Measurements from ENCODE around the gene OTOS.

Gene OTOS

DNA sequence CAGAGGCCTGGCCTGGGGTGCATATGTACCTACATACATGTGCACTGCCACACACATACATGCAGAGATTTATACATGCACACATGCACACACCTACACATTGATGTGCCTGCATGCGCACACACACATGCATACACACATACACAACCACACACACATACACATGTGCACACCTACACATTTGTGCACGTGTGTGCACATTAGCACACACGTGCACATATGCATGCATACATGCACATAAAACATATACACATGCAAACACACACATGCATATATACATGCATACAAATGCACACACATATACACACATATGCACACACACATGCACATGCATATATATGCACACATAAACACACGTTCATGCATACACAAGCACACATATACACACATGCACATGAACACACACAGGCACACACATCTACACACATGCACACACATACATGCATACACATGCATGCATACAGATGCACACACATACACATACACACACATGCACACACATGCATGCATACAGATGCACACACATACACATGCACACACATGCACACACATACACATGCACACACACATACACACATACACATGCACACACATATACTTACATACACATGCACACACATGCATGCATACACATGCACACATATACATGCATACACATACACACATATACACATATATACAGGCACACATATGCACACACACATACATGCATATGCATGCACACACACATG lies 23.6 kb upstream of the OTOS start:
- no peak overlapping the region for H3K4me3 ChIP-seq
- no peak for DNase-seq (ENCODE audit: low spot score)
- H3K27ac ChIP-seq: no peak overlapping the region
- TF ChIP-seq, protein P1, sequence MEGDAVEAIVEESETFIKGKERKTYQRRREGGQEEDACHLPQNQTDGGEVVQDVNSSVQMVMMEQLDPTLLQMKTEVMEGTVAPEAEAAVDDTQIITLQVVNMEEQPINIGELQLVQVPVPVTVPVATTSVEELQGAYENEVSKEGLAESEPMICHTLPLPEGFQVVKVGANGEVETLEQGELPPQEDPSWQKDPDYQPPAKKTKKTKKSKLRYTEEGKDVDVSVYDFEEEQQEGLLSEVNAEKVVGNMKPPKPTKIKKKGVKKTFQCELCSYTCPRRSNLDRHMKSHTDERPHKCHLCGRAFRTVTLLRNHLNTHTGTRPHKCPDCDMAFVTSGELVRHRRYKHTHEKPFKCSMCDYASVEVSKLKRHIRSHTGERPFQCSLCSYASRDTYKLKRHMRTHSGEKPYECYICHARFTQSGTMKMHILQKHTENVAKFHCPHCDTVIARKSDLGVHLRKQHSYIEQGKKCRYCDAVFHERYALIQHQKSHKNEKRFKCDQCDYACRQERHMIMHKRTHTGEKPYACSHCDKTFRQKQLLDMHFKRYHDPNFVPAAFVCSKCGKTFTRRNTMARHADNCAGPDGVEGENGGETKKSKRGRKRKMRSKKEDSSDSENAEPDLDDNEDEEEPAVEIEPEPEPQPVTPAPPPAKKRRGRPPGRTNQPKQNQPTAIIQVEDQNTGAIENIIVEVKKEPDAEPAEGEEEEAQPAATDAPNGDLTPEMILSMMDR (IDR thresholded peaks at IDR 0.05): no peak

DNA sequence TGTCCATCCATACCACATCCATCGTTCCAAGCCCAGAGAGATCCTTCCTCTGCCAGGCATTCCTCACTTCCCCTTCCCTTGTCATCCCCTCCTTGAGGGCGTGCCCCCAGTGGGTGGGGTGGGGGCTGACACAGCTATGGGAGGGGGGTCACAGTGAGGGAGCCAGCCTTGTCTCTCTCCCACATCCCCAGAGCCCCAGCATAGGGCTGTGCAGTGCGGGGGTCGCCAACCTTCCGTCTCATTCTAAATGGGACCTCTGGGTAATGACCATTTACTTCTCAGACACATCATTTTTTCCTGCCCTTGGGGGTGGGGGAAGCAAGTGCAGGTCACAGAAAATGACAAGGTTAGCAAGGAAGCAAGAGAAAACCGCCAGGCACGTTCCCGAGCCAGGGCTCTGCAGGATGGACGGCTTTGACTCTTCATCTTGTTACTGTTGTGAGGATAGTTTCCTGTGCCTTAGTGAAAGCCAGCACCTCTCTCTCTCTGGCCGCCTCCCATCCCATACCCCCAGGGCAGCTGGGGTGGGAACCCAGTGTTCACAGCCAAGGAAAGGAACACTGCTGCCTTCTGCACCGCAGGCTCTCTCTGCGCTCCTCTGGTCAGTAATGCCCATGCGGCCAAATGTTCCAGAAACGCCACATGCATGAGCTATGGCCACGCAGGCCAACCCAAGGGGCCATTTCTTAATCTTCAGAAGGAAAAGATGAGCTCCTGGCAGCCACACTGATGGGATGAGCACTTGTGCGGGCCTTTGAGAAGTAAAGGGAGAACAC lies 22.7 kb upstream of the OTOS start:
- Histone ChIP-seq H3K27ac (no peak overlapping the region), H3K4me3 (no peak overlapping the region)
- TF ChIP-seq, protein P1 (IDR thresholded peaks at IDR 0.05): no peak
- DNase-seq (ENCODE audit: low spot score): no peak

DNA sequence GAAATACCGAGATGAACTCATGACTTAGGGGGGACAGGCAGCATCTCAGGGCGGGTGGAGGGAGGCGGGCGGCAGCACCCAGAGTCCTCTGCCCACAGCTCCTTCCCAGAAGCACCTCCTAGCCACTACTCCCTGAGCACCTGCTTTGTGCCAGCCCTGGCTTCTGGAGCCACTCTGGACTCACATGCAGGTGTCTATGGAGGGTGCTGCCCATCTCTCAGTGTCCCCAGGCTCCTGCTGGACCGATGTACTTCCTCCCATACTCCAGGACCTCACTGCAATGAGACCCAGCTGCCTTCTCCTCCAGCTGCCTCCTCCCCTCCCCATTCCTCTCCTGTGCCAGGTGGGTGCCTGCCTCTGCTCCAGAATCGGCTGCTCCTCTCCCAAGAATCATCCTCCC lies 22.1 kb upstream of the OTOS start:
- DNase-seq (ENCODE audit: low spot score): no peak
- Histone ChIP-seq H3K27ac (no peak overlapping the region), H3K4me3 (no peak overlapping the region)
- TF ChIP-seq, protein P1 (IDR thresholded peaks at IDR 0.05): no peak

DNA sequence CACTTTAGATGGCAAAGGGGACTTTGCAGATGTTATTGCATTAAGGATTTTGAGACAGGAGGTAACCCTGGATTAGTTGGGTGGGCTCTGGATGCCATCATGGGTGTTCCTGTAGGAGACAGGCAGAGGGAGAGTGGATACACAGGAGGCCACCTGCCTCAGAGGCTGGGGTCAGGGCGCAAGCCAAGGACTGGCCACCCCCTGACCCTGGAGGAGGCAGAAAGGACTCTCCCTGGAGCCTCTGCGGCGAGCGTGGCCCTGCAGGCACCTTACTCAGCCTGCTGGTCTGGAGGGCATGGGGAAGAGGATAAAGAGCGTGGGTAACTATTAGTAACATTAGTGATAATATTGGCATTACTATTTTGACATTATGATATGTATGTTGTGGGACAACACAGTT lies 21.6 kb upstream of the OTOS start:
- TF ChIP-seq, protein P1 (IDR thresholded peaks at IDR 0.05): no peak
- DNase-seq (ENCODE audit: low spot score): no peak
- H3K27ac ChIP-seq: no peak overlapping the region
- no peak overlapping the region for H3K4me3 ChIP-seq

DNA sequence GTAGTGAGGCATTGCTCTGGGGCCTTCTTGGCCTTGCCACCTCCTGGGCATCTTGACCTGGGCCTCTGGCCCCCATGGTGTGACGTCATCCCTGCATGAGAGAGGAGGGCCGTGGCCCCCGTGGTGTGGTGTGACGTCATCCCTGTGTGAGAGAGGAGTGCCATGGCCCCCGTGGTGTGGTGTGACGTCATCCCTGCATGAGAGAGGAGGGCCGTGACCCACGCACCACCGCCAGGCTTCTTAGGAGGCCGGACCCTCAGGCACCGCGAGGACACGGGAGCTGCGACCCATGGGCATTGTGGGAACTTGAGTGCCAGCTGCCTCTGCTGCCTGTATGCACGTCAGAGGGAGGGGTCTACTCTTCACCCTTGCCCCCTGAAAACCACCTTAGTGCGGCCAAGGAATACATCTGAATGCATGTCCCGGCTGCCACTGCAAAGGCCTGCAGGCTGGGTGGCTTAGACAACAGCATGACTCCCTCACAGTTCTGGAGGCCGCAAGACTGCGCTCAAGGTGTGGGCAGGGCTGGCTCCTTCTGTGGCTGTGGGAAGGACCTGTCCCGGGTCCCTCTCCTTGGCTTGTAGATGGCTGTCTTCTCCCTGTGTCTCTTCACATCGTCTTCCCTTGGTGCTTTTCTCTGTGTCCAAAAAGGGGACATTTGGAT lies 20.8 kb upstream of the OTOS start:
- TF ChIP-seq, protein P1 (IDR thresholded peaks at IDR 0.05): no peak
- H3K27ac ChIP-seq: no peak overlapping the region
- DNase-seq (ENCODE audit: low spot score): no peak
- H3K4me3 ChIP-seq: no peak overlapping the region

DNA sequence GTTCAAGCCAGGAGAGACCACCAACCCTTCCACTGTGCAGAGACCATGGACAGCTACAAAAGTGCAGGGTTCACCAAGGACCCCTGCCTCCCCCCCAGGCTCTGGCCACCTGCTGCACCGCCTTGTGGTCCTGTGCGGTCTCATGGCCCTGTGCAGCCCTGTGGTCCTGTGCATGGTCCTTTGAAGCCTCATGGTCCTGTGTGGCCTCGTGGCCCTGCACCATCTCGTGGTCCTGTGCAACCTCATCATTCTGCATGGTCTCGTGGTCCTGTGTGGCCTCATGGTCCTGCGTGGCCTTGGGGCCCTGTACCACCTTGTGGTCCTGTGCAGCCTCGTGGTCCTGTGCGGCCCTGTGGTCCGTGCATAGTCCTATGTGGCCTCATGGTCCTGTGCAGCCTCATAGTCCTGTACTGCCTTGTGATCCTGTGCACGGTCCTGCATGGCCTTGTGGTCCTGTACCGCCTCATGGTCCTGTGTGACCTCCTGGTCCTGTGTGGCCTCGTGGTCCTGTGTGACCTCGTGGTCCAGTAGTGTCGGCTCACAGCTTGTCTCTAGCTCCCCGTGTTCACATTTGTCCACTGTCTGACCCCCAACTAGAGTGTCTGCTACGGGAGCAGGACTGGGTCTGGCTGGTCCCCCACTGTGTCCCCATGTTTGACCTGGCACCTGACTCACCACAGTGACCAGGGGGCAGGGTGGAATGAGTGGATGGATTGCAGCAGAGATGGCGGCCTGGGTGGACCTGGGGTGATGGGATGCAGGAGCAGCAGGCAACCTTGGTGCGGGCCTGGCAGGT lies 20.0 kb upstream of the OTOS start:
- TF ChIP-seq, protein P1 (IDR thresholded peaks at IDR 0.05): no peak
- no peak for DNase-seq (ENCODE audit: low spot score)

More for the DNA sequence above, 20.0 kb upstream of the OTOS start:
- Histone ChIP-seq H3K4me3 (no peak overlapping the region), H3K27ac (no peak overlapping the region)

All from coronary artery (tissue), 2 donors.